Measurements from ENCODE around the gene DOCK4.

DOCK4 gene

GRCh38 chr7:112103246-112103645, 103.0 kb downstream of the DOCK4 start:
- Mint-ChIP-seq H3K36me3 (ENCODE audit: low read depth) (no peaks in the 10 kb centered on the region), H3K4me3 (no peak overlapping the region), H3K27me3 (ENCODE audit: low read depth) (no peaks in the 10 kb centered on the region), H3K27ac (peak overlapping the region in 1 of 3 experiments; percentile 26), H3K4me1 (no peaks in the 10 kb centered on the region), H3K9me3 (no peaks in the 10 kb centered on the region)
- no peak for TF ChIP-seq CTCF (IDR thresholded peaks at IDR 0.05; ENCODE audit: unreplicated experiment in 3 of 3)

- no peak for TF ChIP-seq CTCF (IDR thresholded peaks at IDR 0.05; ENCODE audit: unreplicated experiment in 3 of 3)
- Mint-ChIP-seq H3K4me1 (no peaks in the 10 kb centered on the region), H3K27me3 (ENCODE audit: low read depth) (no peaks in the 10 kb centered on the region), H3K27ac (peak overlapping the region in 1 of 3 experiments; percentile 66), H3K4me3 (no peak overlapping the region), H3K36me3 (ENCODE audit: low read depth) (no peaks in the 10 kb centered on the region), H3K9me3 (no peaks in the 10 kb centered on the region)
These were observed 104.9 kb downstream of the DOCK4 start for GRCh38 chr7:112101201-112101846.

- H3K4me1 Mint-ChIP-seq: peaks cover 6% of the 10 kb centered on the region
- H3K4me3 Mint-ChIP-seq: no peak overlapping the region
- peaks cover 4% of the 10 kb centered on the region for H3K27me3 Mint-ChIP-seq (ENCODE audit: low read depth)
- H3K36me3 Mint-ChIP-seq (ENCODE audit: low read depth): no peaks in the 10 kb centered on the region
- no peaks in the 10 kb centered on the region for H3K9me3 Mint-ChIP-seq
- TF ChIP-seq CTCF (IDR thresholded peaks at IDR 0.05; ENCODE audit: unreplicated experiment in 3 of 3): no peak
- no peak overlapping the region for H3K27ac Mint-ChIP-seq
These were observed 108.7 kb downstream of the DOCK4 start for GRCh38 chr7:112097524-112097923.

- no peaks in the 10 kb centered on the region for H3K9me3 Mint-ChIP-seq
- H3K4me3 Mint-ChIP-seq: no peak overlapping the region
- H3K27ac Mint-ChIP-seq: no peak overlapping the region
- TF ChIP-seq CTCF (IDR thresholded peaks at IDR 0.05; ENCODE audit: unreplicated experiment in 3 of 3): no peak
- no peaks in the 10 kb centered on the region for H3K36me3 Mint-ChIP-seq (ENCODE audit: low read depth)
- H3K27me3 Mint-ChIP-seq (ENCODE audit: low read depth): peaks cover 4% of the 10 kb centered on the region
- peaks cover 9% of the 10 kb centered on the region for H3K4me1 Mint-ChIP-seq
These were observed 112.8 kb downstream of the DOCK4 start for GRCh38 chr7:112093409-112093808.

GRCh38 chr7:112092709-112093395, 113.3 kb downstream of the DOCK4 start:
- H3K4me3 Mint-ChIP-seq: no peak overlapping the region

More at GRCh38 chr7:112092709-112093395, 113.3 kb downstream of the DOCK4 start:
- H3K36me3 Mint-ChIP-seq (ENCODE audit: low read depth): no peaks in the 10 kb centered on the region
- peaks cover 9% of the 10 kb centered on the region for H3K4me1 Mint-ChIP-seq
- H3K27me3 Mint-ChIP-seq (ENCODE audit: low read depth): peaks cover 4% of the 10 kb centered on the region
- no peak for TF ChIP-seq CTCF (IDR thresholded peaks at IDR 0.05; ENCODE audit: unreplicated experiment in 3 of 3)
- H3K27ac Mint-ChIP-seq: peak overlapping the region in 2 of 3 experiments; percentile 7 to 42
- H3K9me3 Mint-ChIP-seq: no peaks in the 10 kb centered on the region
